GM19452 (cell line): ENCODE results near the gene KCNT2.

Source experiments
- ATAC-seq: cut with Tn5 transposase; IDR thresholded peaks from one replicate; pipeline ENCODE4 v1.9.1; 2021; ENCODE audit not compliant: unreplicated experiment

KCNT2 gene

GRCh38 chr1:196451103-196451502 lies 157.1 kb downstream of the KCNT2 start:
- no peak for ATAC-seq

GRCh38 chr1:196450143-196451095 lies 157.8 kb downstream of the KCNT2 start:
- no peak for ATAC-seq

DNA sequence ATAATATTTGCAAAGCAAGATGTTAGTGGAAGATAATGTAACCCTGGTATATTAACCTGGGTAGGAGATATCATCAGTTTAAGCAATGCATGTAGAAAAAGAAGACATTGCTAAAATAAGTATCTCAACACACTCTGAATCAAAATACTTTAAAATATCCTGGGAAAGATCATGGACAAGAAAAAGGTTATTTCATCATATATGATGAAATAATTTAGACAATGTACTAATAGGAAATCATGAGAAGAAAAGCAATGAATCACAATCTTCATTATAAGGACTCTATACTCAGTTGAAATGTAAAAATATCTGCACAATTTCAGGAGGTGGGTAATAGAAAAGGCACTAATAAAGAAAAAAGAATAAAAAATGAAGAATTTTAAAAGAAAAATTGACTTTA lies 158.8 kb downstream of the KCNT2 start:
- no peak for ATAC-seq

DNA sequence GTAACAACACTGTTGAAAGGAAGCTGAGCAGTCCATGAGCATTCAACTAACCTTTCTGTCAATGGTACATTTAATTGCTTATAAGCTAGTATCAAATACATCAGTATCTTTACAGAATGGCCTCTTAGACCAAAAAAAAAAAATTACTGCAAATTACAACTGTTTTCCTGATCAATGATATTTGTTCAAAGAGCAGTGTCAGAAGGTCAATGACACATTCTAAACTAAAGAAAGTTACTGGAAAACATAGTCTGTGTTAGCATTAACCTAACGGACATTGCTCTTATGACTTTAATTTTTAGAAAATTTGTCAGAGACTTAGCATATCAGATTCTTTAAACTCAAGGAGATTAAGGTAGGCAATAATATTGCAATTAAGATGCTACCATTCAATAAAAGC lies 162.5 kb downstream of the KCNT2 start:
- no peak for ATAC-seq

DNA sequence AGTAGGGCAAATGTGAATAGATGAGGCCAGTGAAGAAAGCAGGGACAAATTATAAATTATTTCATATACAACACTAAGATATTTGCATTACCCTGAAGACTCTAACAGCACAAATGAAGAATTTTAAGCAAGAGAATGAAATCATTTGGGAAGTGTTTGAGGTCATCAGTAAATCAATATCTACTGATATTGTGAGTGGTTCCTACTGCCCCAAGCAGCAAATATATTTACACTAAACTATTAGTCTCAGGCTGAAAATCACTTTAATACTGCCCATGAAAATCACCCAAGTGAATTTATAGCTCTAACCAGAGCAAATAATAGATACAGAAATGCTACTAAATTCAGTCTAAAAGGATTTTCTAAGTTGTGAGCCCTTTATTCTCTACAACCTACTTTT lies 163.6 kb downstream of the KCNT2 start:
- no peak for ATAC-seq

GRCh38 chr1:196442366-196442765 lies 165.9 kb downstream of the KCNT2 start:
- ATAC-seq = no peak

DNA sequence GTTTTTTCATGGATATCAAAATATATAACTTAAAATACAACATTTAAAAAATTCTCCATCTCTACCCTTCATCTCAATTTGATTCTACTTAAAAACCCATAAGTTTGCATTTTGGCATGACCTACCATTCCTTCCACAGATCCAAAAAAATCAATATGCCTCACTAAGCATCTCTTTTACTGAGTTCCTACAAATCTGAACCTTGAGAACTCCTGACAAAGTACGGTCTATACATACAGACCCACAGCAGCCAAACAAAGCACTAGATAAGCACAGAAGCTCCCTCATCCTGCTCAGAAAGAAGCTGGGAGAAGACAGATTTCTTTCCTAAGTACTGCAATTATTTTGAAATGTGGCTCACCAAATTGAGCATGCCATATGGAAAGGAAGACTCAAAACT lies 167.5 kb downstream of the KCNT2 start:
- ATAC-seq = no peak

DNA sequence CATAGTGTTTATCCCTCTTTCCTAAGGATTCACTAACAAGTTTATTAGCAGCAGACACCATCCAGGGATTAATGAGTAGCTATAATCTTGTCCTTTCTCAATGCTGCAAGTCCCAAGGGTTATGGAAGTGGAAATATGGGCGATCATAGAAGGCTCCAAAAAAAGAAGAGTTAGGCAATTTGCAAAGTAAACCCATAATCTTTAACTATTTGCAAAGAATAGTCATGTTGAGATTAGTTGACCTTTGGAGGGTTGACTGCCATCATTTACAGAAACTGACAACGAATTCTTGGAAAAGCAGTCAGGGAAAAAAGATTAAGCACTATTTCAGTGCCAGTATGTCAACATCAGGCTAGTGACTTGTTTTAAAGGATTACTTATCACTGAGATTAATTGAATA lies 169.9 kb downstream of the KCNT2 start:
- ATAC-seq = no peak

- no peak for ATAC-seq
Observed at GRCh38 chr1:196437671-196438070, 170.6 kb downstream of the KCNT2 start.

GRCh38 chr1:196433000-196433399 lies 175.2 kb downstream of the KCNT2 start:
- no peak for ATAC-seq

GRCh38 chr1:196427976-196428734 lies 180.1 kb downstream of the KCNT2 start:
- no peak for ATAC-seq

GRCh38 chr1:196425513-196425912 lies 182.7 kb downstream of the KCNT2 start:
- no peak for ATAC-seq

DNA sequence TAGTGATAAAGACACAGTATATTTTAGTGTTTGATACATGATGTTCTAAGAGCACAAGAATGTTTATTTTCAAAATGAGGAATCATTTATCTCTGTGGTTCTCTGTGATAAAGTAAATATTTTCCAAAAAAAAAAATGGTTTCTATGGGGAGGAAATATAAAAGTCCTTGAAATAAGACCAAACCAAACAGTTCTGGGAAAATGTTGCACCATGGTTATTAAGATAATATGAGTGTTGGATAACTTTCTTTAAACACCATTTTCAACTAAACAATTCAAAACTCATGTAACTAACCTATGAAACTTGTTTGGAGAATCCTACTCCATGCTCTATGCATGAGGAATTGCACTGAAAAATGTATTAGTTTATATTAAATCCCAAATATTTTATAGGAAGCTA lies 184.6 kb downstream of the KCNT2 start:
- no peak for ATAC-seq

DNA sequence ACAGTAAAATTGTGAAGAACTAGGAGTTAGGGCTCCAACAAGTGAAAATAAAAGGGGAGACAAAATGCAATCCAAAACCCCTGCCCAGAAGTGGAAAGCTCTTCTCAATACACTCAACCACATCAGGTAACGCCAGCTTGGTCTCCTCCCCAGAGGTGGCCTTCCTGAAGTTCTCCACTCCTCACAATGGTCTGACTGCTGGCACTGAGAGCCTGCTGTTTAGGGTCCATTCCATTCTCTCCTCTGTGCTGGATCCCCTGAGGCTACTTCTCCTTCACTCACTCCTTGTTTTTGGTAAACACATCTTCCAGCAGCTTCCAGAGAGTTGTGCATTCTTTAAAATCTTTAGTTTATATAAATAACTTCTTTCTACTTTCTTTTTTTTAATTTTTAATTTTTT lies 189.5 kb downstream of the KCNT2 start:
- ATAC-seq = no peak

DNA sequence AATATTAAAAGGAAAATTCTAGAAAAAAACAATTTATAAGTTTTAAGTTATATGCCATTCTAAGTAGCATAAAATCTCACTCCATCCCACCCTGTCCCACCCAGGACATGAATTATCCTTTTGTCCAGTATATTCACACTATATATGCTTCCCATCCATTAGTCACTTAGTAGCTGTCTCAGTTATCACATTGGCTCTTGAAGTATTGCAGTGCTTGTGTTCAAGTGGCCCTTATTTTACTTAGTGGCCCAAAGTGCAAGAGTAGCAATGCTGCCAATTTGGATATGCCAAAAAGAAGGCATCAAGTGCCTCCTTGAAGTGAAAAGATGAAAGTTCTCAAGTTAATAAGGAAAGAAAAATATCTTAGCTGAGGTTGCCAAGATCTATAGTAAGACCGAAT lies 192.3 kb downstream of the KCNT2 start:
- ATAC-seq = no peak

DNA sequence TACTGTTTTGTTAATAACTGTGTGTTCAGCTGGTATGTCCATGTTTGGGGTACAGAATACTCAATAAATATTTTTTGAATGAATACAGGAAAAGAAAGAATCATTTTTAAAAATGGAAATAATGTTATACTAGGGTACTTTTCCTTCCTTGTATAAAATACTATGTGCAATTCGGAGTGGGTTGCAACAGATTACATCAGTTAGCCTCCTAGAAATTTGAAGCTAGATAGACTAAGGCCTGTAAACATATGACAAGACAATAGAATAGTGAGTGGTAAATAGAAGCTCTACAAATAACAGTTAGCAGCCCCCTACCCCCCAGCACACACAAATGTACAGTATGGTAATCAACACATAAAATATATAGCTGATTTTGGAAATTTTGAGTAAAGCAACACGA lies 195.9 kb downstream of the KCNT2 start:
- ATAC-seq = no peak

DNA sequence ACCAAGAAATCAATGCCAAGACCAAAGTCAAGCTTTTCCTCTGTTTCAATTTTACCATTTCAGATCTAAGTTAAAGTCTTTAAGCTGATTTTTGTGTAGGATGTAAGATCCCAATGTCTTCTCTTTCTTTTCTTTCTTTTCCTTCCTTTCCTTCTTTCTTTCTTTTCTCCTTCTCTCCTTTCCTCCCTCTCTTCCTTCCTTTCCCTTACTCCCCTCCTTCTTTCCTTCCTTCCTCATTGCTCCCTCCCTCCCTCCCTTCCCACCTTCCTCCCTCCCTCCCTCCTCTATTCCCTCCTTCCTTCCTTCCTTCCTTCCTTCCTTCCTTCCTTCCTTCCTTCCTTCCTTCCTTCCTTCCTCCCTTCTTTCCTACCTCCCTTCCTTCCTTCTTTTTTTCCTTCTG lies 197.5 kb downstream of the KCNT2 start:
- ATAC-seq = no peak

- ATAC-seq = no peak
Observed at GRCh38 chr1:196409586-196409985, 198.7 kb downstream of the KCNT2 start.

- ATAC-seq = no peak
Observed at GRCh38 chr1:196407358-196408051, 200.7 kb downstream of the KCNT2 start.

- no peak for ATAC-seq
Observed at GRCh38 chr1:196405839-196406238, 202.4 kb downstream of the KCNT2 start.

DNA sequence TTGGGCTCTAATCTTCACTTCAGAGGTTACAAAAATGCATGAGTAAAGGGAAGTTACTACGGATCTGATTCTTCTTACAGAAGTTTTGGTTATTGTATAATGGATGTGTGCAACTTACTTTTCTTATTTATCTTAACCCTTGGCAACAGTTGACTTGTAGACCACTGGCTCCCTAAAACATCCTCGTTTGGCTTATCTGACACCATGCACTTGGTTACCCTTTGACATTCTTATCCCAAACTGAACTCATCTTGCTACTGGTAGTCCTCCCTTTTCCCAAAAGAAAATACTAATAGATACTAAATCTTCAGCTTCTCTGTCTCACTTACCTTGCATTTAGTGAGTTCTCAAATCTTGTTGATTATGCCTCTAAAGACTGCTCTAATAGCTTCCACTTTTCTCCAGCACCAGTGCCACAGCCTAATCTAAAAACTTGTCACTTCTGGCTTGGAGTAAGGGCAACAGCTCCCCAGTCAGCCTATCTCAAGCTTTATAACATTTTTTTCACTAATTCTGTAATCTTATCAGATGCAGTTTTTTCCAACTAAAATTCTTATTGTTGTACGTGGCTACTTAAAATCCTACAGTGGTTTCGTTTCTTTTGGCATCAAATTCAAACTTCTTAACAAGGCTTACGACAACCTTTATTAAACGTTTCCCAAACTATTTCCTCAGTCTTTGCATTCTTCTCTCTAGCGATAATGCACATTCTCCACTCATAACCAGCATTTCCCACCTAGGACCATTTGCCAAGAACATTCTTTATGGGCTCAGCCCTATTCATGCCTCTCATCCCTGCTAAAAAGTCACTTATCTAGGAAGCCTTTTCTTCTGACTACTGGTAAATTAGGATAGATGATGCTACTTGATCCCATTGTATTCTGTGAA lies 204.2 kb downstream of the KCNT2 start:
- ATAC-seq = no peak
